Testis (tissue), 3 donors: Measurements from ENCODE around the gene CTRB1. TPM values are rescaled to one million over a fixed set of nuclear protein-coding genes. Genes with fewer than 3 reads are reported as not detected.

ENCODE experiments used
- DNase-seq: peaks from one replicate; pipeline ENCODE4 v3.0.0-alpha.2; 2019
- H3K27ac ChIP-seq, 2 donors: fragments of 200-600 bp; sonication (generic); one replicate each; pipeline ENCODE4 v1.5.1; 2019
- H3K27me3 ChIP-seq: fragments of 200-600 bp; sonication (generic); one replicate; pipeline ENCODE4 v1.5.1; 2019
- H3K36me3 ChIP-seq: fragments of 200-600 bp; sonication (generic); one replicate; pipeline ENCODE4 v1.5.1; 2017; ENCODE audit warnings: low read depth; ENCODE audit errors: missing control alignments
- H3K4me1 ChIP-seq: fragments of 200-600 bp; sonication (generic); one replicate; pipeline ENCODE4 v1.5.1; 2019
- H3K4me3 ChIP-seq, 2 donors: fragments of 200-600 bp; sonication (generic); one replicate each; pipeline ENCODE4 v1.5.1; 2017 to 2019
- H3K9me3 ChIP-seq: fragments of 200-600 bp; sonication (generic); one replicate; pipeline ENCODE4 v1.5.1; 2017
- CTCF ChIP-seq, 3 experiments: fragments of 450-650 bp in 2 of 3; fragments of 200-600 bp in 1 of 3; sonication (generic) in 1 of 3; IDR thresholded peaks; one replicate each; pipeline ENCODE4 v1.5.1; 2016 to 2019; ENCODE audit warnings: antibody characterized with exemption in 3 of 3, mild to moderate bottlenecking in 2 of 3, moderate library complexity in 1 of 3
- POLR2A ChIP-seq: fragments of 450-650 bp; IDR thresholded peaks from one replicate; pipeline ENCODE4 v1.6.1; 2017; ENCODE audit warnings: antibody characterized with exemption, mild to moderate bottlenecking, moderate library complexity
- WGBS, 2 donors: methylation state at CpG; one replicate each; pipeline ENCODE4 v1.1.5; 2018; 5-methylcytosine and 5-hydroxymethylcytosine counted together
- intact Hi-C: fragments of 100-400 bp; cut with DNase I; formaldehyde crosslinking; loops from one replicate; pipeline ENCODE4 v1.15.1; 2023; ENCODE audit warnings: low total_unique reads
- polyA plus RNA-seq: library from polyadenylated mRNA; stranded (reverse); fragments of 350-450 nt; fragmentation: Illumina TruSeq; extraction: RNeasy Lipid Tissue Mini Kit (QIAGEN cat#74804); gene quantifications from one replicate; pipeline ENCODE4 v1.2.3, GENCODE V29; 2014; ENCODE audit warnings: low read depth, low replicate concordance; ENCODE audit not compliant: insufficient read depth
- total RNA-seq, 2 donors: library from RNA; depleted of rRNA; stranded (reverse); fragments of >200 nt; gene quantifications; one replicate each; pipeline ENCODE4 v1.2.3, GENCODE V29; 2016

Gene CTRB1
- total and polyA plus RNA-seq, 3 donors from 2014 or later: 1.2 TPM; not detected in 2

GRCh38 chr16:75252946-75253911, 34.4 kb downstream of the CTRB1 start:
- Histone ChIP-seq H3K4me3 (no peak overlapping the region), H3K4me1 (peaks cover 84% of the 10 kb centered on the region), H3K27ac (peak overlapping the region; percentile 72 to 90), H3K9me3 (no peaks in the 10 kb centered on the region), H3K36me3 (no peaks in the 10 kb centered on the region), H3K27me3 (no peaks in the 10 kb centered on the region)
- TF ChIP-seq POLR2A: no peak
- no peak for TF ChIP-seq CTCF (IDR thresholded peaks at IDR 0.05)
- peak; percentile 75 for DNase-seq
- intact Hi-C loops: no loop called here
- WGBS, 2 donors: 37 to 44% methylated on average over 11 to 13 of the region's 15 CpGs

- Histone ChIP-seq H3K27me3 (no peaks in the 10 kb centered on the region), H3K4me3 (no peak overlapping the region), H3K4me1 (peaks cover 80% of the 10 kb centered on the region), H3K27ac (peak overlapping the region; percentile 8 to 90), H3K9me3 (no peaks in the 10 kb centered on the region), H3K36me3 (no peaks in the 10 kb centered on the region)
- 66 to 80% methylated on average over 3 to 5 of the region's 5 CpGs for WGBS, 2 donors
- DNase-seq: no peak
- intact Hi-C loops: no loop called here
- TF ChIP-seq POLR2A: no peak
- TF ChIP-seq CTCF (IDR thresholded peaks at IDR 0.05): no peak
Measured at GRCh38 chr16:75254359-75254837, 35.6 kb downstream of the CTRB1 start.

GRCh38 chr16:75256059-75256571, 37.3 kb downstream of the CTRB1 start:
- DNase-seq: no peak
- H3K9me3 ChIP-seq: no peaks in the 10 kb centered on the region
- H3K27me3 ChIP-seq: no peaks in the 10 kb centered on the region
- TF ChIP-seq POLR2A: no peak
- no peak for TF ChIP-seq CTCF (IDR thresholded peaks at IDR 0.05)
- H3K4me3 ChIP-seq: no peak overlapping the region
- intact Hi-C loops: no loop called here
- H3K36me3 ChIP-seq: no peaks in the 10 kb centered on the region
- 66 to 75% methylated on average over 7 to 12 of the region's 12 CpGs for WGBS, 2 donors
- peaks cover 78% of the 10 kb centered on the region for H3K4me1 ChIP-seq
- peak overlapping the region; percentile 73 to 90 for H3K27ac ChIP-seq

- Histone ChIP-seq H3K36me3 (no peaks in the 10 kb centered on the region), H3K27ac (peak overlapping the region; percentile 73 to 90), H3K4me3 (no peak overlapping the region), H3K4me1 (peaks cover 82% of the 10 kb centered on the region), H3K27me3 (no peaks in the 10 kb centered on the region), H3K9me3 (no peaks in the 10 kb centered on the region)
- WGBS, 2 donors: 55 to 64% methylated on average over 11 to 14 of the region's 14 CpGs
- TF ChIP-seq CTCF (IDR thresholded peaks at IDR 0.05): no peak
- TF ChIP-seq POLR2A: no peak
- no peak for DNase-seq
- intact Hi-C loops: no loop called here
Measured at GRCh38 chr16:75256696-75257343, 38.0 kb downstream of the CTRB1 start.
